Gastroesophageal sphincter (tissue), 4 donors: ENCODE data around the gene FGA. TPM values are rescaled to one million over a fixed set of nuclear protein-coding genes. Genes with fewer than 3 reads are reported as not detected.
A peak's percentile ranks its signal among the peaks of the same experiment; 100 is the strongest.

Experiments
- ATAC-seq: fragments of 150-250 bp; one replicate; pipeline ENCODE4 v1.9.1; 2016; ENCODE audit warnings: mild to moderate bottlenecking, moderate library complexity
- H3K27ac ChIP-seq, 4 donors: fragments of 200-600 bp; sonication (generic) in 3 of 4; 1 replicate in 3 of 4; 2 replicates in 1 of 4; pipeline ENCODE4 v1.5.1; 2016 to 2019
- H3K27me3 ChIP-seq: fragments of 200-600 bp; sonication (generic); one replicate; pipeline ENCODE4 v1.5.1; 2019
- H3K36me3 ChIP-seq, 2 donors: fragments of 200-600 bp; sonication (generic); one replicate each; pipeline ENCODE4 v1.5.1; 2019; ENCODE audit warnings: control low read depth in 1 of 2
- H3K4me1 ChIP-seq, 3 donors: fragments of 200-600 bp; sonication (generic); 1 replicate in 2 of 3; 2 replicates in 1 of 3; pipeline ENCODE4 v1.5.1; 2016 to 2019; ENCODE audit warnings: control low read depth in 2 of 3
- H3K4me3 ChIP-seq, 2 donors: fragments of 200-600 bp; sonication (generic); one replicate each; pipeline ENCODE4 v1.5.1; 2019; ENCODE audit warnings: mild to moderate bottlenecking in 1 of 2, moderate library complexity in 1 of 2
- H3K9me3 ChIP-seq, 3 donors: fragments of 200-600 bp; sonication (generic); one replicate each; pipeline ENCODE4 v1.5.1; 2017 to 2019; ENCODE audit warnings: control low read depth in 2 of 3
- CTCF ChIP-seq, 4 experiments: fragments of 200-600 bp in 2 of 4; fragments of 450-650 bp in 2 of 4; sonication (generic) in 1 of 4; IDR thresholded peaks; one replicate each; pipeline ENCODE4 v1.5.1; 2017 to 2019; ENCODE audit warnings: antibody characterized with exemption in 4 of 4, mild to moderate bottlenecking in 2 of 4, moderate library complexity in 2 of 4
- EP300 ChIP-seq: sonication (generic); formaldehyde crosslinking; IDR thresholded peaks from one replicate; pipeline ENCODE4 v1.6.1; 2017; ENCODE audit warnings: antibody characterized with exemption, mild to moderate bottlenecking
- POLR2A ChIP-seq, 2 donors: fragments of 450-650 bp; IDR thresholded peaks; one replicate each; pipeline ENCODE4 v1.6.1; 2017; ENCODE audit warnings: antibody characterized with exemption in 2 of 2, mild to moderate bottlenecking in 2 of 2, moderate library complexity in 1 of 2
- POLR2AphosphoS5 ChIP-seq: sonication (generic); formaldehyde crosslinking; IDR thresholded peaks from one replicate; pipeline ENCODE4 v1.6.1; 2017; ENCODE audit warnings: antibody characterized with exemption
- WGBS, 2 donors: methylation state at CpG; one replicate each; pipeline ENCODE4 v1.1.5; 2018; ENCODE audit warnings: low coverage in 1 of 2; 5-methylcytosine and 5-hydroxymethylcytosine counted together
- total RNA-seq, 4 donors: library from RNA; depleted of rRNA; stranded (reverse); fragments of >200 nt; gene quantifications; one replicate each; pipeline ENCODE4 v1.1.0, GENCODE V29; 2016

FGA gene
- total RNA-seq, 4 donors from 2014 or later, result 0.12 TPM; not detected in 3

GRCh38 chr4:154618708-154619315, 28.3 kb upstream of the FGA start:
- WGBS, 2 donors, result 30 to 55% methylated on average over 3 to 4 of the region's 4 CpGs
- TF ChIP-seq POLR2AphosphoS5, result no peak
- TF ChIP-seq CTCF (IDR thresholded peaks at IDR 0.05), result peak in 3 of 4 experiments; percentile 30 to 56 (median 34)
- Histone ChIP-seq H3K9me3 (no peaks in the 10 kb centered on the region), H3K27ac (no peak overlapping the region), H3K4me1 (no peaks in the 10 kb centered on the region), H3K4me3 (no peak overlapping the region), H3K27me3 (no peaks in the 10 kb centered on the region), H3K36me3 (no peaks in the 10 kb centered on the region)
- ATAC-seq, result no peak

- H3K4me1 ChIP-seq, result no peaks in the 10 kb centered on the region
- H3K27me3 ChIP-seq, result no peaks in the 10 kb centered on the region
- no peak overlapping the region for H3K4me3 ChIP-seq
- no peaks in the 10 kb centered on the region for H3K36me3 ChIP-seq
- 61 to 68% methylated on average over 5 of the region's 5 CpGs for WGBS, 2 donors
- no peaks in the 10 kb centered on the region for H3K9me3 ChIP-seq
- H3K27ac ChIP-seq, result no peak overlapping the region
- ATAC-seq, result no peak
- TF ChIP-seq CTCF (IDR thresholded peaks at IDR 0.05) (no peak), POLR2AphosphoS5 (no peak), POLR2A (IDR thresholded peaks at IDR 0.05) (no peak), EP300 (no peak)
Observed at GRCh38 chr4:154617820-154618317, 27.3 kb upstream of the FGA start.

GRCh38 chr4:154616731-154617130, 26.2 kb upstream of the FGA start:
- no peak for ATAC-seq
- Histone ChIP-seq H3K4me3 (no peak overlapping the region), H3K27ac (no peak overlapping the region), H3K4me1 (no peaks in the 10 kb centered on the region), H3K36me3 (no peaks in the 10 kb centered on the region), H3K27me3 (no peaks in the 10 kb centered on the region), H3K9me3 (no peaks in the 10 kb centered on the region)
- TF ChIP-seq EP300 (no peak), CTCF (IDR thresholded peaks at IDR 0.05) (no peak), POLR2AphosphoS5 (no peak), POLR2A (IDR thresholded peaks at IDR 0.05) (no peak)
- WGBS, 2 donors, result 53 to 75% methylated on average over 2 of the region's 2 CpGs

GRCh38 chr4:154616287-154616686, 25.7 kb upstream of the FGA start:
- ATAC-seq, result no peak
- Histone ChIP-seq H3K27ac (no peak overlapping the region), H3K4me1 (no peaks in the 10 kb centered on the region), H3K27me3 (no peaks in the 10 kb centered on the region), H3K9me3 (no peaks in the 10 kb centered on the region), H3K36me3 (no peaks in the 10 kb centered on the region), H3K4me3 (no peak overlapping the region)
- 48 to 49% methylated on average over 4 of the region's 4 CpGs for WGBS, 2 donors
- TF ChIP-seq POLR2A (IDR thresholded peaks at IDR 0.05) (no peak), POLR2AphosphoS5 (no peak), CTCF (IDR thresholded peaks at IDR 0.05) (no peak), EP300 (no peak)

- Histone ChIP-seq H3K27ac (no peak overlapping the region), H3K9me3 (no peaks in the 10 kb centered on the region), H3K4me3 (no peak overlapping the region), H3K4me1 (no peaks in the 10 kb centered on the region), H3K27me3 (no peaks in the 10 kb centered on the region), H3K36me3 (no peaks in the 10 kb centered on the region)
- 96 to 100% methylated on average over 1 of the region's 1 CpG for WGBS, 2 donors
- no peak for TF ChIP-seq CTCF (IDR thresholded peaks at IDR 0.05)
- TF ChIP-seq EP300, result no peak
- no peak for TF ChIP-seq POLR2AphosphoS5
- no peak for TF ChIP-seq POLR2A (IDR thresholded peaks at IDR 0.05)
- no peak for ATAC-seq
Observed at GRCh38 chr4:154615211-154615610, 24.7 kb upstream of the FGA start.
